IMR-90 (cell line): Measurements from ENCODE around the gene TTLL11. TPM values are rescaled to one million over a fixed set of nuclear protein-coding genes. Genes with fewer than 3 reads are reported as not detected.
A peak's percentile ranks its signal among the peaks of the same experiment; 100 is the strongest.

Experiments used
- ATAC-seq: fragments of 200-7000 bp; cut with Tn5 transposase; 2 replicates; pipeline ENCODE4 v1.9.1; 2020; ENCODE audit warnings: low read depth, mild to moderate bottlenecking, moderate library complexity
- BruUV-seq: library from RNA; stranded (reverse); fragments of 400-500 nt; replicated peaks from 2 replicates; lab custom pipeline; 2021; lab: Mats Ljungman, UMichigan
- CTCF ChIA-PET: fragments of 300-600 bp; formaldehyde crosslinking; extraction: SDS; loops from one replicate; lab custom pipeline; 2021; ENCODE audit warnings: antibody characterized with exemption; lab: Yijun Ruan, JAX
- POLR2A ChIA-PET: fragments of 300-600 bp; sonication (Branson Sonifier 250); formaldehyde crosslinking; loops from one replicate; lab custom pipeline; 2022; ENCODE audit warnings: antibody characterized with exemption; ENCODE audit not compliant: unreplicated experiment; lab: Charles Lee
- DNase-seq: peaks from one replicate; pipeline ENCODE4 v3.0.0; 2013
- H2AFZ ChIP-seq: replicated peaks from 2 replicates; pipeline ENCODE3; 2013; ENCODE audit warnings: low read length, mild to moderate bottlenecking; ENCODE audit not compliant: poor library complexity
- H2AK5ac ChIP-seq: 2 replicates; pipeline ENCODE4 v1.6.1; 2013; ENCODE audit warnings: low read depth, low read length, inconsistent platforms
- H2AK9ac ChIP-seq: replicated peaks from 2 replicates; pipeline ENCODE3; 2013; ENCODE audit warnings: mild to moderate bottlenecking, low read depth, low read length, moderate library complexity; ENCODE audit not compliant: poor library complexity
- H2BK120ac ChIP-seq: 2 replicates; pipeline ENCODE4 v1.6.1; 2013; ENCODE audit warnings: low read depth, low read length, inconsistent platforms
- H2BK15ac ChIP-seq: 3 replicates; pipeline ENCODE4 v1.6.1; 2013; ENCODE audit warnings: low read depth, low read length, inconsistent platforms
- H2BK20ac ChIP-seq: 2 replicates; pipeline ENCODE4 v1.6.1; 2013; ENCODE audit warnings: low read depth, mild to moderate bottlenecking, inconsistent platforms, low read length, moderate library complexity
- H2BK5ac ChIP-seq: 2 replicates; pipeline ENCODE4 v1.6.1; 2013; ENCODE audit warnings: mild to moderate bottlenecking, low read depth, low read length, inconsistent platforms; ENCODE audit not compliant: poor library complexity, severe bottlenecking
- H3K14ac ChIP-seq: replicated peaks from 2 replicates; pipeline ENCODE4 v1.6.1; 2013; ENCODE audit warnings: low read depth, low read length, inconsistent platforms
- H3K18ac ChIP-seq: 2 replicates; pipeline ENCODE4 v1.6.1; 2013; ENCODE audit warnings: low read depth, low read length, control low read depth
- H3K23ac ChIP-seq: 2 replicates; pipeline ENCODE4 v1.6.1; 2013; ENCODE audit warnings: low read depth, low read length, inconsistent platforms
- H3K27ac ChIP-seq: 2 replicates; pipeline ENCODE4 v1.5.1; 2013; ENCODE audit warnings: mild to moderate bottlenecking, control low read depth, low read length; ENCODE audit not compliant: insufficient read depth
- H3K27me3 ChIP-seq: 2 replicates; pipeline ENCODE4 v1.6.1; 2013; ENCODE audit warnings: low read length; ENCODE audit not compliant: control insufficient read depth, insufficient read depth
- H3K36me3 ChIP-seq: 2 replicates; pipeline ENCODE4 v1.6.1; 2013; ENCODE audit warnings: low read length, mixed read lengths; ENCODE audit not compliant: control insufficient read depth, insufficient read depth
- H3K4ac ChIP-seq: 2 replicates; pipeline ENCODE4 v1.6.1; 2013; ENCODE audit warnings: low read depth, low read length, inconsistent platforms
- H3K4me1 ChIP-seq: 2 replicates; pipeline ENCODE4 v1.6.1; 2013; ENCODE audit warnings: low read length, mixed read lengths; ENCODE audit not compliant: control insufficient read depth, insufficient read depth
- H3K4me2 ChIP-seq: 2 replicates; pipeline ENCODE4 v1.6.1; 2013; ENCODE audit warnings: low read depth, mild to moderate bottlenecking, control low read depth, low read length, moderate library complexity
- H3K4me3 ChIP-seq: 2 replicates; pipeline ENCODE4 v1.5.1; 2013; ENCODE audit warnings: low read depth, mild to moderate bottlenecking, control low read depth, low read length, moderate library complexity; ENCODE audit not compliant: insufficient read depth
- H3K56ac ChIP-seq: 2 replicates; pipeline ENCODE4 v1.6.1; 2013; ENCODE audit warnings: low read length, inconsistent platforms; ENCODE audit not compliant: insufficient read depth; ENCODE audit errors: extremely low read depth
- H3K79me1 ChIP-seq, 2 experiments: 2 replicates each; pipeline ENCODE4 v1.6.1; 2013; ENCODE audit warnings: low read length in 2 of 2, inconsistent platforms in 1 of 2, low read depth in 1 of 2
- H3K9ac ChIP-seq: 2 replicates; pipeline ENCODE4 v1.6.1; 2013; ENCODE audit warnings: low read depth, low read length, control low read depth
- H3K9me1 ChIP-seq: 2 replicates; pipeline ENCODE4 v1.6.1; 2013; ENCODE audit warnings: low read length, inconsistent platforms; ENCODE audit not compliant: insufficient read depth
- H3K9me3 ChIP-seq: 2 replicates; pipeline ENCODE4 v1.6.1; 2013; ENCODE audit warnings: low read length; ENCODE audit not compliant: control insufficient read depth, insufficient read depth
- H4K20me1 ChIP-seq: 2 replicates; pipeline ENCODE4 v1.6.1; 2013; ENCODE audit warnings: low read length, inconsistent platforms; ENCODE audit not compliant: insufficient read depth
- H4K5ac ChIP-seq: 2 replicates; pipeline ENCODE4 v1.6.1; 2013; ENCODE audit warnings: mild to moderate bottlenecking, low read depth, low read length, control low read depth
- H4K8ac ChIP-seq, 2 experiments: 2 replicates each; pipeline ENCODE4 v1.6.1; 2013; ENCODE audit warnings: low read depth in 2 of 2, low read length in 2 of 2, control low read depth in 1 of 2, inconsistent platforms in 1 of 2
- H4K91ac ChIP-seq: 2 replicates; pipeline ENCODE4 v1.6.1; 2013; ENCODE audit warnings: low read depth, low read length, inconsistent platforms; ENCODE audit not compliant: insufficient read depth
- MAFK ChIP-seq: IDR thresholded peaks from 2 replicates; pipeline ENCODE4 v1.6.1; 2012; ENCODE audit warnings: low read depth, low read length, improper control_type of control experiment
- POLR2A ChIP-seq: IDR thresholded peaks from 2 replicates; pipeline ENCODE4 v1.6.1; 2012; ENCODE audit warnings: mild to moderate bottlenecking, low read depth, low read length
- RAD21 ChIP-seq: IDR thresholded peaks from 2 replicates; pipeline ENCODE4 v1.6.1; 2012; ENCODE audit warnings: low read length, improper control_type of control experiment
- SMC3 ChIP-seq: fragments of 150-350 bp; IDR thresholded peaks from 2 replicates; pipeline ENCODE4 v1.6.1; 2016; ENCODE audit warnings: low read depth, mild to moderate bottlenecking, antibody characterized with exemption, low read length, moderate library complexity
- WGBS, 2 experiments: methylation state at CpG; one replicate each; pipeline versions ENCODE4 v1.1.5 to v1.1.7; 2013; ENCODE audit warnings: missing lambda C conversion rate in 2 of 2; ENCODE audit not compliant: insufficient read length in 1 of 2; ENCODE audit errors: extremely low coverage in 2 of 2; 5-methylcytosine and 5-hydroxymethylcytosine counted together
- dilution Hi-C: fragments of 300-500 bp; cut with HindIII; formaldehyde crosslinking; loops from one replicate; pipeline ENCODE4 v1.14.3; 2018; ENCODE audit warnings: low sequenced_read_pairs; ENCODE audit not compliant: unreplicated experiment
- in situ Hi-C: fragments of 300-500 bp; cut with MboI; formaldehyde crosslinking; loops from 3 replicates; pipeline ENCODE4 v1.14.3; 2019; ENCODE audit warnings: low sequenced_read_pairs, inconsistent platforms, mixed read lengths
- intact Hi-C: fragments of 100-400 bp; cut with micrococcal nuclease; formaldehyde crosslinking; loops from 2 replicates; pipeline ENCODE4 v1.10.0; 2022
- polyA plus RNA-seq, 3 experiments: library from polyadenylated mRNA; depleted of rRNA; stranded (reverse); fragments of >200 nt; gene quantifications; 2 replicates each; pipeline ENCODE4 v1.2.3, GENCODE V29; 2012; ENCODE audit warnings: low replicate concordance in 1 of 3
- total RNA-seq: library from RNA; depleted of rRNA; stranded (reverse); fragments of >200 nt; gene quantifications from 2 replicates; pipeline ENCODE4 v1.2.3, GENCODE V29; 2012
- TF ChIP-seq, protein P1 (sequence below): conservative IDR thresholded peaks from 2 replicates; pipeline ENCODE4 v1.5.1; 2012; ENCODE audit warnings: mild to moderate bottlenecking, low read depth, low read length, improper control_type of control experiment
- TF ChIP-seq, protein P2 (sequence below): fragments of 150-350 bp; IDR thresholded peaks from 2 replicates; pipeline ENCODE4 v1.6.1; 2017; ENCODE audit warnings: mild to moderate bottlenecking, antibody characterized with exemption, low read length, low read depth
- TF ChIP-seq, protein P3 (sequence below): fragments of 150-350 bp; IDR thresholded peaks from 2 replicates; pipeline ENCODE4 v1.6.1; 2016; ENCODE audit warnings: low read depth, mild to moderate bottlenecking, low read length, moderate library complexity, borderline replicate concordance

TTLL11 gene
- total and polyA plus RNA-seq, 2 of the 4 experiments (the other 2 are of a cell fraction): 2.0 to 4.6 TPM

DNA sequence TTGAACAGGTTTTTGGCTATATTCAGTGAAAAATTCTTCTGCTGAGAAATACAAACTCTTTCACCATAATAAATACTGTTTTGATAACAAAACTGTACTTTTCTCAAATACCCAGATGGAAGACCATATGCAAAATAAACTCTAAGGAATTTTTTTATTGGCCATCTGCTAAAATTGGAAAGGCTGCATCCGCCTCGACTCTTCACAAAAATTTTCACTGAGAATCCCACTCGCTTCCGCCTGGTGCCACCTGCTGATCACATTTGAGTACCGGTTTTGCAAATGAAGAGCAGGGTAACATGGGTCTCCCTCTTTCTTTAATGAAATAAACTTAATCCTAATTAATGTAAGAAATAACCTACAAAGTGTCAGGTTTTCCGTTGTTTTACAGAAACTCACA is 76.4 kb downstream of the TTLL11 start:
- ChIA-PET CTCF (no interaction called here), POLR2A (no interaction called here)
- H3K27ac ChIP-seq: no peak overlapping the region
- no peak overlapping the region for H2BK15ac ChIP-seq
- H3K4me3 ChIP-seq: no peak overlapping the region
- no peak overlapping the region for H3K56ac ChIP-seq
- H4K8ac ChIP-seq: no peak overlapping the region
- WGBS, 2 experiments: no CpG with 5 or more reads among the region's 6 CpGs
- no peak overlapping the region for H4K5ac ChIP-seq
- no peak overlapping the region for H3K9ac ChIP-seq
- DNase-seq (no peak), ATAC-seq (no peak)
- H3K18ac ChIP-seq: no peak overlapping the region
- dilution Hi-C loops (no loop called here), intact Hi-C loops (no loop called here), in situ Hi-C loops (no loop called here)
- BruUV-seq: no TSS peak
- no peak overlapping the region for H3K14ac ChIP-seq
- no peaks in the 10 kb centered on the region for H3K9me1 ChIP-seq
- H3K4ac ChIP-seq: no peak overlapping the region
- H4K91ac ChIP-seq: no peak overlapping the region
- no peak overlapping the region for H3K23ac ChIP-seq
- H2AK9ac ChIP-seq: no peak overlapping the region
- no peaks in the 10 kb centered on the region for H3K36me3 ChIP-seq
- TF ChIP-seq POLR2A (no peak), RAD21 (peak; percentile 43), SMC3 (peak; percentile 40; the same call in 1 of the 2 replicates), MAFK (no peak)
- TF ChIP-seq, protein P1, sequence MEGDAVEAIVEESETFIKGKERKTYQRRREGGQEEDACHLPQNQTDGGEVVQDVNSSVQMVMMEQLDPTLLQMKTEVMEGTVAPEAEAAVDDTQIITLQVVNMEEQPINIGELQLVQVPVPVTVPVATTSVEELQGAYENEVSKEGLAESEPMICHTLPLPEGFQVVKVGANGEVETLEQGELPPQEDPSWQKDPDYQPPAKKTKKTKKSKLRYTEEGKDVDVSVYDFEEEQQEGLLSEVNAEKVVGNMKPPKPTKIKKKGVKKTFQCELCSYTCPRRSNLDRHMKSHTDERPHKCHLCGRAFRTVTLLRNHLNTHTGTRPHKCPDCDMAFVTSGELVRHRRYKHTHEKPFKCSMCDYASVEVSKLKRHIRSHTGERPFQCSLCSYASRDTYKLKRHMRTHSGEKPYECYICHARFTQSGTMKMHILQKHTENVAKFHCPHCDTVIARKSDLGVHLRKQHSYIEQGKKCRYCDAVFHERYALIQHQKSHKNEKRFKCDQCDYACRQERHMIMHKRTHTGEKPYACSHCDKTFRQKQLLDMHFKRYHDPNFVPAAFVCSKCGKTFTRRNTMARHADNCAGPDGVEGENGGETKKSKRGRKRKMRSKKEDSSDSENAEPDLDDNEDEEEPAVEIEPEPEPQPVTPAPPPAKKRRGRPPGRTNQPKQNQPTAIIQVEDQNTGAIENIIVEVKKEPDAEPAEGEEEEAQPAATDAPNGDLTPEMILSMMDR: peak; percentile 35
- TF ChIP-seq, protein P2, sequence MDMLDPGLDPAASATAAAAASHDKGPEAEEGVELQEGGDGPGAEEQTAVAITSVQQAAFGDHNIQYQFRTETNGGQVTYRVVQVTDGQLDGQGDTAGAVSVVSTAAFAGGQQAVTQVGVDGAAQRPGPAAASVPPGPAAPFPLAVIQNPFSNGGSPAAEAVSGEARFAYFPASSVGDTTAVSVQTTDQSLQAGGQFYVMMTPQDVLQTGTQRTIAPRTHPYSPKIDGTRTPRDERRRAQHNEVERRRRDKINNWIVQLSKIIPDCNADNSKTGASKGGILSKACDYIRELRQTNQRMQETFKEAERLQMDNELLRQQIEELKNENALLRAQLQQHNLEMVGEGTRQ: no peak
- TF ChIP-seq, protein P3, sequence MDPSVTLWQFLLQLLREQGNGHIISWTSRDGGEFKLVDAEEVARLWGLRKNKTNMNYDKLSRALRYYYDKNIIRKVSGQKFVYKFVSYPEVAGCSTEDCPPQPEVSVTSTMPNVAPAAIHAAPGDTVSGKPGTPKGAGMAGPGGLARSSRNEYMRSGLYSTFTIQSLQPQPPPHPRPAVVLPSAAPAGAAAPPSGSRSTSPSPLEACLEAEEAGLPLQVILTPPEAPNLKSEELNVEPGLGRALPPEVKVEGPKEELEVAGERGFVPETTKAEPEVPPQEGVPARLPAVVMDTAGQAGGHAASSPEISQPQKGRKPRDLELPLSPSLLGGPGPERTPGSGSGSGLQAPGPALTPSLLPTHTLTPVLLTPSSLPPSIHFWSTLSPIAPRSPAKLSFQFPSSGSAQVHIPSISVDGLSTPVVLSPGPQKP: no peak
- H3K4me2 ChIP-seq: no peak overlapping the region
- no peak overlapping the region for H2BK120ac ChIP-seq
- H3K79me1 ChIP-seq: 0 out of 4 replicates have a peak, but pooled peaks cover 0 to 4% of the 10 kb centered on the region in 2 experiments
- H2AFZ ChIP-seq: no peak overlapping the region
- H3K4me1 ChIP-seq: no peaks in the 10 kb centered on the region; the same call in 1 of the 2 replicates
- no peaks in the 10 kb centered on the region for H3K27me3 ChIP-seq
- no peaks in the 10 kb centered on the region for H3K9me3 ChIP-seq
- H2BK20ac ChIP-seq: no peak overlapping the region
- H4K20me1 ChIP-seq: no peaks in the 10 kb centered on the region
- no peak overlapping the region for H2AK5ac ChIP-seq
- no peak overlapping the region for H2BK5ac ChIP-seq
